Smooth muscle cell (in vitro differentiated cells): Measurements from ENCODE around the gene TEX50. TPM values are rescaled to one million over a fixed set of nuclear protein-coding genes. Genes with fewer than 3 reads are reported as not detected.
"Not testable (repeated sequence)": the region's sequence is repeated elsewhere in the genome, so short reads cannot be mapped to it uniquely, and the experiment has no call there.

Experiments
- DNase-seq: peaks from one replicate; lab custom pipeline; 2025; ENCODE audit not compliant: unreplicated experiment; lab: John Stamatoyannopoulos, UW
- H2AFZ ChIP-seq: fragments of 200-600 bp; sonication (generic); 2 replicates; pipeline ENCODE4 v1.6.0; 2016; ENCODE audit warnings: antibody characterized with exemption, low read depth, mild to moderate bottlenecking
- H3F3A ChIP-seq: fragments of 200-600 bp; sonication (generic); 2 replicates; pipeline ENCODE4 v1.6.0; 2017; ENCODE audit warnings: antibody characterized with exemption, low read depth
- H3K27ac ChIP-seq: fragments of 200-600 bp; sonication (generic); 2 replicates; pipeline ENCODE4 v1.5.1; 2016; ENCODE audit warnings: low read depth, mild to moderate bottlenecking
- H3K27me3 ChIP-seq: fragments of 200-600 bp; sonication (generic); 2 replicates; pipeline ENCODE4 v1.6.1; 2016; ENCODE audit warnings: low read depth, mild to moderate bottlenecking
- H3K36me3 ChIP-seq: fragments of 200-600 bp; sonication (generic); 2 replicates; pipeline ENCODE4 v1.5.1; 2016; ENCODE audit warnings: low read depth
- H3K4me1 ChIP-seq: fragments of 200-600 bp; sonication (generic); 2 replicates; pipeline ENCODE4 v1.5.1; 2016; ENCODE audit warnings: low read depth
- H3K4me2 ChIP-seq: fragments of 200-600 bp; sonication (generic); 2 replicates; pipeline ENCODE4 v1.6.0; 2016; ENCODE audit warnings: mild to moderate bottlenecking
- H3K4me3 ChIP-seq: fragments of 200-600 bp; sonication (generic); 2 replicates; pipeline ENCODE4 v1.5.1; 2016; ENCODE audit warnings: mild to moderate bottlenecking
- H3K79me2 ChIP-seq: fragments of 200-600 bp; sonication (generic); 2 replicates; pipeline ENCODE4 v1.6.0; 2016; ENCODE audit warnings: low read depth, mild to moderate bottlenecking
- H3K9ac ChIP-seq: fragments of 200-600 bp; sonication (generic); 2 replicates; pipeline ENCODE4 v1.6.0; 2016; ENCODE audit warnings: low read depth
- H3K9me3 ChIP-seq: fragments of 200-600 bp; sonication (generic); replicated peaks from 2 replicates; pipeline ENCODE4 v1.5.1; 2016; ENCODE audit warnings: low read depth
- H4K20me1 ChIP-seq: fragments of 200-600 bp; sonication (generic); 2 replicates; pipeline ENCODE4 v1.6.0; 2016; ENCODE audit warnings: low read depth
- CTCF ChIP-seq: fragments of 200-600 bp; sonication (generic); IDR thresholded peaks from 2 replicates; pipeline ENCODE4 v1.5.1; 2017; ENCODE audit warnings: borderline replicate concordance, mild to moderate bottlenecking, antibody characterized with exemption; ENCODE audit not compliant: insufficient read depth, poor library complexity, severe bottlenecking
- WGBS: methylation state at CpG from one replicate; pipeline ENCODE4 v1.1.7; 2016; ENCODE audit warnings: low lambda C conversion rate; 5-methylcytosine and 5-hydroxymethylcytosine counted together
- polyA plus RNA-seq: library from polyadenylated mRNA; unstranded; fragments of >200 nt; fragmentation: Nextera tagmentation; extraction: Ambion mirVana; gene quantifications from 2 replicates; pipeline ENCODE4 v1.2.1, GENCODE V29; 2016
- total RNA-seq: library from RNA; depleted of rRNA; stranded (reverse); fragments of >200 nt; gene quantifications from 2 replicates; pipeline ENCODE4 v1.2.3, GENCODE V29; 2014

Gene TEX50
- total RNA-seq: 0.49 TPM in 1 of 2 replicates, not detected in the other
- not detected in 2 replicates for polyA plus RNA-seq

GRCh38 chr1:173635116-173635515 is at the start of gene TEX50:
Gene TEX50 (plus strand): TSS chr1:173635338. CDS start chr1:173635522, 184 bp downstream.
- Histone ChIP-seq H3K27me3 (no peaks in the 10 kb centered on the region), H2AFZ (no peak within 1 kb of the TSS), H3K9ac (no peak within 1 kb of the TSS), H3K9me3 (no peaks in the 10 kb centered on the region), H4K20me1 (no peaks in the 10 kb centered on the region), H3K4me3 (no peak within 1 kb of the TSS), H3K4me2 (no peak within 1 kb of the TSS), H3K79me2 (peaks cover 23% of the 10 kb centered on the region), H3K36me3 (no peaks in the 10 kb centered on the region), H3K27ac (no peak within 1 kb of the TSS), H3K4me1 (peaks cover 29% of the 10 kb centered on the region), H3F3A (peaks cover 6% of the 10 kb centered on the region)
- DNase-seq: no peak
- no peak for TF ChIP-seq CTCF
- 100% methylated on average over 1 of the region's 1 CpG for WGBS

GRCh38 chr1:173590557-173590956 is 44.6 kb upstream of the TEX50 start:
- Histone ChIP-seq H3K4me2 (no peak overlapping the region), H3K9ac (no peak overlapping the region), H2AFZ (no peak overlapping the region), H3K27ac (no peak overlapping the region), H3K4me1 (no peaks in the 10 kb centered on the region), H3K79me2 (no peaks in the 10 kb centered on the region), H3K9me3 (no peaks in the 10 kb centered on the region), H3F3A (no peaks in the 10 kb centered on the region), H3K27me3 (no peaks in the 10 kb centered on the region), H4K20me1 (no peaks in the 10 kb centered on the region), H3K36me3 (no peaks in the 10 kb centered on the region), H3K4me3 (no peak overlapping the region)
- DNase-seq: no peak
- no peak for TF ChIP-seq CTCF
- WGBS: 45% methylated on average over 1 of the region's 1 CpG

- not testable (repeated sequence) for H3K4me2 ChIP-seq, H3K79me2 ChIP-seq, H3K9ac ChIP-seq, DNase-seq, H4K20me1 ChIP-seq, H3K9me3 ChIP-seq, H2AFZ ChIP-seq, H3K27me3 ChIP-seq, H3K4me3 ChIP-seq, H3K27ac ChIP-seq, H3K36me3 ChIP-seq, H3K4me1 ChIP-seq, H3F3A ChIP-seq
- WGBS: 91% methylated on average over 5 of the region's 5 CpGs
Observed at GRCh38 chr1:173591138-173591537, 44.0 kb upstream of the TEX50 start.

- H3F3A ChIP-seq: no peaks in the 10 kb centered on the region
- H3K4me2 ChIP-seq: no peak overlapping the region
- no peaks in the 10 kb centered on the region for H3K9me3 ChIP-seq
- no peaks in the 10 kb centered on the region for H3K4me1 ChIP-seq
- WGBS: 96% methylated on average over 3 of the region's 3 CpGs
- no peaks in the 10 kb centered on the region for H3K79me2 ChIP-seq
- TF ChIP-seq CTCF: no peak
- no peaks in the 10 kb centered on the region for H3K36me3 ChIP-seq
- no peaks in the 10 kb centered on the region for H3K27me3 ChIP-seq
- no peak overlapping the region for H3K27ac ChIP-seq
- no peaks in the 10 kb centered on the region for H4K20me1 ChIP-seq
- no peak overlapping the region for H3K4me3 ChIP-seq
- no peak for DNase-seq
- H3K9ac ChIP-seq: no peak overlapping the region
- H2AFZ ChIP-seq: no peak overlapping the region
Observed at GRCh38 chr1:173596097-173596825, 38.9 kb upstream of the TEX50 start.
